Activated CD4-positive, alpha-beta T cell treated with anti-CD3 and anti-CD28 coated beads, Interleukin-2, amount 10 ng/mL, durations not matched to agents 24 days and 14 days (primary cell): ENCODE data around the gene RAB11FIP5. TPM values are rescaled to one million over a fixed set of nuclear protein-coding genes. Genes with fewer than 3 reads are reported as not detected.

Source experiments
- DNase-seq: peaks from one replicate; pipeline ENCODE4 v3.0.0; 2022
- H3K27ac Mint-ChIP-seq: one replicate; pipeline ENCODE4 v1.8.0; 2022; ENCODE audit warnings: mild to moderate bottlenecking, mixed read lengths
- H3K27me3 Mint-ChIP-seq: one replicate; pipeline ENCODE4 v1.8.0; 2022; ENCODE audit warnings: mixed read lengths
- H3K36me3 Mint-ChIP-seq: one replicate; pipeline ENCODE4 v1.8.0; 2022; ENCODE audit warnings: low read depth, mild to moderate bottlenecking, mixed read lengths
- H3K4me1 Mint-ChIP-seq: one replicate; pipeline ENCODE4 v1.8.0; 2021; ENCODE audit warnings: mixed read lengths
- H3K4me3 Mint-ChIP-seq: one replicate; pipeline ENCODE4 v1.8.0; 2022; ENCODE audit warnings: mild to moderate bottlenecking, moderate library complexity, mixed read lengths
- H3K9me3 Mint-ChIP-seq: one replicate; pipeline ENCODE4 v1.8.0; 2021; ENCODE audit warnings: mixed read lengths
- intact Hi-C: fragments of 100-400 bp; cut with micrococcal nuclease; formaldehyde crosslinking; loops from one replicate; pipeline ENCODE4 v1.15.1; 2023
- total RNA-seq: library from RNA; stranded (reverse); gene quantifications from 2 replicates; pipeline ENCODE4 v1.2.3, GENCODE V29; 2022

The RAB11FIP5 gene
- total RNA-seq, 1 donor from 2014 or later: 13.8 TPM

GRCh38 chr2:73054980-73055379, 57.8 kb downstream of the RAB11FIP5 start:
- no peaks in the 10 kb centered on the region for H3K27me3 Mint-ChIP-seq
- no peaks in the 10 kb centered on the region for H3K4me1 Mint-ChIP-seq
- intact Hi-C loops: no loop called here
- H3K36me3 Mint-ChIP-seq: peaks cover 4% of the 10 kb centered on the region
- no peaks in the 10 kb centered on the region for H3K9me3 Mint-ChIP-seq
- H3K4me3 Mint-ChIP-seq: no peak overlapping the region
- H3K27ac Mint-ChIP-seq: no peak overlapping the region
- no peak for DNase-seq

- no peak for DNase-seq
- Mint-ChIP-seq H3K9me3 (no peaks in the 10 kb centered on the region), H3K27me3 (no peaks in the 10 kb centered on the region), H3K36me3 (peaks cover 4% of the 10 kb centered on the region), H3K27ac (no peak overlapping the region), H3K4me3 (no peak overlapping the region), H3K4me1 (no peaks in the 10 kb centered on the region)
- intact Hi-C loops: no loop called here
These were observed 59.2 kb downstream of the RAB11FIP5 start for GRCh38 chr2:73053316-73054114.

- Mint-ChIP-seq H3K27ac (no peak overlapping the region), H3K27me3 (no peaks in the 10 kb centered on the region), H3K4me3 (no peak overlapping the region), H3K4me1 (no peaks in the 10 kb centered on the region), H3K9me3 (no peaks in the 10 kb centered on the region), H3K36me3 (no peaks in the 10 kb centered on the region)
- intact Hi-C loops: no loop called here
- DNase-seq: no peak
These were observed 62.6 kb downstream of the RAB11FIP5 start for GRCh38 chr2:73050121-73050545.

GRCh38 chr2:73043929-73044832, 68.6 kb downstream of the RAB11FIP5 start:
- no peak overlapping the region for H3K27ac Mint-ChIP-seq
- H3K9me3 Mint-ChIP-seq: no peaks in the 10 kb centered on the region
- DNase-seq: no peak
- intact Hi-C loops: no loop called here
- no peaks in the 10 kb centered on the region for H3K27me3 Mint-ChIP-seq
- no peaks in the 10 kb centered on the region for H3K36me3 Mint-ChIP-seq
- no peaks in the 10 kb centered on the region for H3K4me1 Mint-ChIP-seq
- H3K4me3 Mint-ChIP-seq: no peak overlapping the region

GRCh38 chr2:73043276-73043675, 69.5 kb downstream of the RAB11FIP5 start:
- no peaks in the 10 kb centered on the region for H3K36me3 Mint-ChIP-seq
- H3K27ac Mint-ChIP-seq: no peak overlapping the region
- no peak for DNase-seq
- H3K9me3 Mint-ChIP-seq: no peaks in the 10 kb centered on the region
- intact Hi-C loops: no loop called here
- H3K4me1 Mint-ChIP-seq: no peaks in the 10 kb centered on the region
- H3K27me3 Mint-ChIP-seq: no peaks in the 10 kb centered on the region
- H3K4me3 Mint-ChIP-seq: no peak overlapping the region

GRCh38 chr2:73037947-73038585, 74.7 kb downstream of the RAB11FIP5 start:
- no peaks in the 10 kb centered on the region for H3K9me3 Mint-ChIP-seq

GRCh38 chr2:73036766-73037165, 76.0 kb downstream of the RAB11FIP5 start:
- DNase-seq: no peak
- intact Hi-C loops: no loop called here

More at GRCh38 chr2:73037947-73038585, 74.7 kb downstream of the RAB11FIP5 start:
- Mint-ChIP-seq H3K27me3 (no peaks in the 10 kb centered on the region), H3K4me3 (no peak overlapping the region), H3K36me3 (no peaks in the 10 kb centered on the region), H3K27ac (no peak overlapping the region), H3K4me1 (no peaks in the 10 kb centered on the region)
- DNase-seq: no peak
- intact Hi-C loops: no loop called here

GRCh38 chr2:73035899-73036711, 76.6 kb downstream of the RAB11FIP5 start:
- H3K9me3 Mint-ChIP-seq: no peaks in the 10 kb centered on the region
- no peaks in the 10 kb centered on the region for H3K27me3 Mint-ChIP-seq
- DNase-seq: no peak
- H3K36me3 Mint-ChIP-seq: no peaks in the 10 kb centered on the region
- H3K27ac Mint-ChIP-seq: no peak overlapping the region
- intact Hi-C loops: no loop called here
- H3K4me3 Mint-ChIP-seq: no peak overlapping the region
- H3K4me1 Mint-ChIP-seq: no peaks in the 10 kb centered on the region

More at GRCh38 chr2:73036766-73037165, 76.0 kb downstream of the RAB11FIP5 start:
- H3K27me3 Mint-ChIP-seq: no peaks in the 10 kb centered on the region
- H3K4me3 Mint-ChIP-seq: no peak overlapping the region
- H3K9me3 Mint-ChIP-seq: no peaks in the 10 kb centered on the region
- no peak overlapping the region for H3K27ac Mint-ChIP-seq
- no peaks in the 10 kb centered on the region for H3K36me3 Mint-ChIP-seq
- H3K4me1 Mint-ChIP-seq: no peaks in the 10 kb centered on the region

GRCh38 chr2:73034661-73035375, 77.9 kb downstream of the RAB11FIP5 start:
- no peak for DNase-seq
- no peaks in the 10 kb centered on the region for H3K9me3 Mint-ChIP-seq
- intact Hi-C loops: no loop called here
- no peak overlapping the region for H3K27ac Mint-ChIP-seq
- H3K27me3 Mint-ChIP-seq: no peaks in the 10 kb centered on the region
- no peaks in the 10 kb centered on the region for H3K36me3 Mint-ChIP-seq
- H3K4me3 Mint-ChIP-seq: no peak overlapping the region
- no peaks in the 10 kb centered on the region for H3K4me1 Mint-ChIP-seq

- H3K36me3 Mint-ChIP-seq: no peaks in the 10 kb centered on the region
- intact Hi-C loops: no loop called here
- H3K27ac Mint-ChIP-seq: no peak overlapping the region
- no peaks in the 10 kb centered on the region for H3K27me3 Mint-ChIP-seq
- H3K4me1 Mint-ChIP-seq: no peaks in the 10 kb centered on the region
- H3K4me3 Mint-ChIP-seq: no peak overlapping the region
- no peaks in the 10 kb centered on the region for H3K9me3 Mint-ChIP-seq
- no peak for DNase-seq
These were observed 78.9 kb downstream of the RAB11FIP5 start for GRCh38 chr2:73033766-73034381.

- no peak for DNase-seq
- no peak overlapping the region for H3K27ac Mint-ChIP-seq
- H3K4me3 Mint-ChIP-seq: no peak overlapping the region
- H3K27me3 Mint-ChIP-seq: no peaks in the 10 kb centered on the region
- no peaks in the 10 kb centered on the region for H3K9me3 Mint-ChIP-seq
- intact Hi-C loops: no loop called here
- no peaks in the 10 kb centered on the region for H3K36me3 Mint-ChIP-seq
- no peaks in the 10 kb centered on the region for H3K4me1 Mint-ChIP-seq
These were observed 79.5 kb downstream of the RAB11FIP5 start for GRCh38 chr2:73033142-73033765.

GRCh38 chr2:73032702-73033097, 80.0 kb downstream of the RAB11FIP5 start:
- intact Hi-C loops: no loop called here
- no peaks in the 10 kb centered on the region for H3K9me3 Mint-ChIP-seq

More at GRCh38 chr2:73032702-73033097, 80.0 kb downstream of the RAB11FIP5 start:
- Mint-ChIP-seq H3K27ac (no peak overlapping the region), H3K36me3 (no peaks in the 10 kb centered on the region), H3K4me1 (no peaks in the 10 kb centered on the region), H3K4me3 (no peak overlapping the region), H3K27me3 (no peaks in the 10 kb centered on the region)
- DNase-seq: no peak
